ENCODE results near the gene BBIP1. TPM values are rescaled to one million over a fixed set of nuclear protein-coding genes. Genes with fewer than 3 reads are reported as not detected.
A peak's percentile ranks its signal among the peaks of the same experiment; 100 is the strongest.

BBIP1 gene
- total and polyA plus RNA-seq, 10 of the 15 experiments (the other 5 are each of a cell fraction or from before 2014, with no cell fraction given) = 13.8 to 40.8 (median 31.3) TPM

DNA sequence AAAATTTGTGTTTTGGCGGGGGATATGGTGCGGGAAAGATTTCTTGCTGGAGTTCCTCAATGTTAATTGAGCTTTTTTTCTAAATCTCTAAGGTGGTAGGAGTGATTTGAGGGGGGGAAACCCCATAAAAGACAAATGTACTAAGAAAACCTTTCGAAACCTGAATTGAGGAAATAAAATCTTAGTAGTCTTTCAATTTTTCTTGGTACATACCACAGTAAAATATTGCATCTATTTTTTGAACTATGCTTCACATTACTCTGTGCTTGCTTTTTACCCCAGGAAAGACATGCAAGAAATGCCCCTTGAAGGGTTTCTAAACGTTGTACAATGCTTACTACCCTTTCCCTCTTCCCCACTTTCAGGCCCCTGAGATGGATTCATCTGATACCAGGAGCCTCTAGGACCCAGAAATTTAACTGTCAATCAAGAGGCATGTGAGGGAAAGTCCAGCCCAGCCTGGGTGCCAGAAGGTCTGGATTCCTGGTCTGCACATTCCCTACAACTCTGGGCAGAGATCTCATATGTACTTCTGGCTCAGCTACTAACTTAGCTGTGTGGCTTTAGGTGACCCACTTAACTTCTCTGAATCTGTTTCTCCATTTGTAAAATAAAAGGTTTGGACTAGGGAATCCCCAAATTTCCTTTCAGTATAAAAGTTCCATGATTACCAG, 53.0 kb downstream of the BBIP1 start (continued):
- TF ChIP-seq, protein P1, sequence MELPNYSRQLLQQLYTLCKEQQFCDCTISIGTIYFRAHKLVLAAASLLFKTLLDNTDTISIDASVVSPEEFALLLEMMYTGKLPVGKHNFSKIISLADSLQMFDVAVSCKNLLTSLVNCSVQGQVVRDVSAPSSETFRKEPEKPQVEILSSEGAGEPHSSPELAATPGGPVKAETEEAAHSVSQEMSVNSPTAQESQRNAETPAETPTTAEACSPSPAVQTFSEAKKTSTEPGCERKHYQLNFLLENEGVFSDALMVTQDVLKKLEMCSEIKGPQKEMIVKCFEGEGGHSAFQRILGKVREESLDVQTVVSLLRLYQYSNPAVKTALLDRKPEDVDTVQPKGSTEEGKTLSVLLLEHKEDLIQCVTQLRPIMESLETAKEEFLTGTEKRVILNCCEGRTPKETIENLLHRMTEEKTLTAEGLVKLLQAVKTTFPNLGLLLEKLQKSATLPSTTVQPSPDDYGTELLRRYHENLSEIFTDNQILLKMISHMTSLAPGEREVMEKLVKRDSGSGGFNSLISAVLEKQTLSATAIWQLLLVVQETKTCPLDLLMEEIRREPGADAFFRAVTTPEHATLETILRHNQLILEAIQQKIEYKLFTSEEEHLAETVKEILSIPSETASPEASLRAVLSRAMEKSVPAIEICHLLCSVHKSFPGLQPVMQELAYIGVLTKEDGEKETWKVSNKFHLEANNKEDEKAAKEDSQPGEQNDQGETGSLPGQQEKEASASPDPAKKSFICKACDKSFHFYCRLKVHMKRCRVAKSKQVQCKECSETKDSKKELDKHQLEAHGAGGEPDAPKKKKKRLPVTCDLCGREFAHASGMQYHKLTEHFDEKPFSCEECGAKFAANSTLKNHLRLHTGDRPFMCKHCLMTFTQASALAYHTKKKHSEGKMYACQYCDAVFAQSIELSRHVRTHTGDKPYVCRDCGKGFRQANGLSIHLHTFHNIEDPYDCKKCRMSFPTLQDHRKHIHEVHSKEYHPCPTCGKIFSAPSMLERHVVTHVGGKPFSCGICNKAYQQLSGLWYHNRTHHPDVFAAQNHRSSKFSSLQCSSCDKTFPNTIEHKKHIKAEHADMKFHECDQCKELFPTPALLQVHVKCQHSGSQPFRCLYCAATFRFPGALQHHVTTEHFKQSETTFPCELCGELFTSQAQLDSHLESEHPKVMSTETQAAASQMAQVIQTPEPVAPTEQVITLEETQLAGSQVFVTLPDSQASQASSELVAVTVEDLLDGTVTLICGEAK (IDR thresholded peaks at IDR 0.05; ENCODE audit: borderline replicate concordance) = no peak
- TF ChIP-seq ZBTB33 (IDR thresholded peaks at IDR 0.05) = no peak
- TF ChIP-seq RELB (IDR thresholded peaks at IDR 0.05; ENCODE audit: low read depth) = peak; percentile 77
- no peak for TF ChIP-seq CBX5 (IDR thresholded peaks at IDR 0.05; ENCODE audit: low read depth)
- TF ChIP-seq CBFB (IDR thresholded peaks at IDR 0.05; ENCODE audit: low read depth) = 0 out of 2 replicates have a peak, but pooled peaks have one; percentile 43
- no peak for TF ChIP-seq E2F4 (IDR thresholded peaks at IDR 0.05; ENCODE audit: low read depth, low read length)
- TF ChIP-seq SMARCA5 (IDR thresholded peaks at IDR 0.05) = peak; percentile 98
- TF ChIP-seq SUPT20H (IDR thresholded peaks at IDR 0.05; ENCODE audit: borderline replicate concordance, control insufficient read depth, low read depth, low read length) = no peak
- TF ChIP-seq, protein P2, sequence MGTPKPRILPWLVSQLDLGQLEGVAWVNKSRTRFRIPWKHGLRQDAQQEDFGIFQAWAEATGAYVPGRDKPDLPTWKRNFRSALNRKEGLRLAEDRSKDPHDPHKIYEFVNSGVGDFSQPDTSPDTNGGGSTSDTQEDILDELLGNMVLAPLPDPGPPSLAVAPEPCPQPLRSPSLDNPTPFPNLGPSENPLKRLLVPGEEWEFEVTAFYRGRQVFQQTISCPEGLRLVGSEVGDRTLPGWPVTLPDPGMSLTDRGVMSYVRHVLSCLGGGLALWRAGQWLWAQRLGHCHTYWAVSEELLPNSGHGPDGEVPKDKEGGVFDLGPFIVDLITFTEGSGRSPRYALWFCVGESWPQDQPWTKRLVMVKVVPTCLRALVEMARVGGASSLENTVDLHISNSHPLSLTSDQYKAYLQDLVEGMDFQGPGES (IDR thresholded peaks at IDR 0.05) = no peak
- TF ChIP-seq YY1 (IDR thresholded peaks at IDR 0.05; ENCODE audit: low read depth, low read length) = no peak
- no peak for TF ChIP-seq ATF3 (IDR thresholded peaks at IDR 0.05; ENCODE audit: borderline replicate concordance, extremely low read depth, low read depth, low read length)
- TF ChIP-seq ZNF687 (IDR thresholded peaks at IDR 0.05) = no peak
- TF ChIP-seq CHD4 (IDR thresholded peaks at IDR 0.05) = no peak

Measured in GM12878 (cell line).